ENCODE measurements around the gene PLCD1. TPM values are rescaled to one million over a fixed set of nuclear protein-coding genes. Genes with fewer than 3 reads are reported as not detected.

The PLCD1 gene
- total RNA-seq, 1 donor from 2014 or later = 16.7 TPM

DNA sequence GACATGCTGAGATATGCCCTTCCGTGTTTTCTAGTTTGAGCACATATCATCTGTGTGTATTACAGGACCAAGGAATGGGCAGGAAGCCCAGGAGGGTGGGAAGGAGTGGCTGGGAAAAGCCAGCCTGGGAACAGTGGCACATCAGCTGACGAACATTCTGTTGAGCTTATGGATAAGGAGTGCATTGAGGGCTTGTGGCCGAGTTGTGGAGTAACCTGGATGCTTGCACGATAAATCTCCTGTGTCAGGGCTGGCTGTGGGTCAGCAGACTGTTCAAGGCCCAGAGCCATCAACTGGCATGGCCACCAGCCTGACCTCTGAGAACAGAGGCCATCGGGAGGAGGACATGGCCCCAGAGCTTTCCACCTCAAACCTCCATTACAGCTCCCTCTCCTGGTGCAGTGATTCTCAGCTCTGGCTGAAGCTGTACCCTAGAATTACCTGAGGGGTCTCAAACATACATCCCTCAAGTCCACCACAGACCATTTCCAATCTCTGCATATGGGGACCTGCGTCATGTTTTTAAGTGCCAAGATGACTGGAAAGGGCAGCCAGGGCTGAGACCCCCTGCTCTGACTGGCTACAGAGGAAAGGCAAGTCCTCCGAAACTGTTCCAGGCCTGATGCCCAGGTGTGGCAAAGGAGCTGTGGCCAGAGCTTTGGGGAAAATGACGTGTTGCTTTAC lies 43.7 kb downstream of the PLCD1 start:
- H3K4me3 ChIP-seq (ENCODE audit: insufficient read depth, low read depth, low read length) = no peak overlapping the region
- H4K20me1 ChIP-seq (ENCODE audit: insufficient read depth, low read length) = no peaks in the 10 kb centered on the region
- H3K27ac Mint-ChIP-seq (ENCODE audit: unreplicated experiment) = no peak overlapping the region
- H3K36me3 ChIP-seq (ENCODE audit: insufficient read depth, low read length) = no peaks in the 10 kb centered on the region
- DNase-seq (ENCODE audit: low read depth) (no peak), FAIRE-seq (no peak)
- no peak overlapping the region for H3K9ac ChIP-seq (ENCODE audit: low read length)
- no peak for TF ChIP-seq EZH2 (IDR thresholded peaks at IDR 0.05; ENCODE audit: insufficient read depth, low read length)
- TF ChIP-seq, protein P1, sequence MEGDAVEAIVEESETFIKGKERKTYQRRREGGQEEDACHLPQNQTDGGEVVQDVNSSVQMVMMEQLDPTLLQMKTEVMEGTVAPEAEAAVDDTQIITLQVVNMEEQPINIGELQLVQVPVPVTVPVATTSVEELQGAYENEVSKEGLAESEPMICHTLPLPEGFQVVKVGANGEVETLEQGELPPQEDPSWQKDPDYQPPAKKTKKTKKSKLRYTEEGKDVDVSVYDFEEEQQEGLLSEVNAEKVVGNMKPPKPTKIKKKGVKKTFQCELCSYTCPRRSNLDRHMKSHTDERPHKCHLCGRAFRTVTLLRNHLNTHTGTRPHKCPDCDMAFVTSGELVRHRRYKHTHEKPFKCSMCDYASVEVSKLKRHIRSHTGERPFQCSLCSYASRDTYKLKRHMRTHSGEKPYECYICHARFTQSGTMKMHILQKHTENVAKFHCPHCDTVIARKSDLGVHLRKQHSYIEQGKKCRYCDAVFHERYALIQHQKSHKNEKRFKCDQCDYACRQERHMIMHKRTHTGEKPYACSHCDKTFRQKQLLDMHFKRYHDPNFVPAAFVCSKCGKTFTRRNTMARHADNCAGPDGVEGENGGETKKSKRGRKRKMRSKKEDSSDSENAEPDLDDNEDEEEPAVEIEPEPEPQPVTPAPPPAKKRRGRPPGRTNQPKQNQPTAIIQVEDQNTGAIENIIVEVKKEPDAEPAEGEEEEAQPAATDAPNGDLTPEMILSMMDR (IDR thresholded peaks at IDR 0.05; ENCODE audit: insufficient read depth, low read depth, low read length) = no peak
- H3K27me3 Mint-ChIP-seq (ENCODE audit: low read depth, unreplicated experiment) = peaks cover 16% of the 10 kb centered on the region
- no peak overlapping the region for H2AFZ ChIP-seq (ENCODE audit: low read depth, low read length)
- H3K27ac ChIP-seq (ENCODE audit: low read depth, low read length) = no peak overlapping the region
- no peak overlapping the region for H3K4me3 Mint-ChIP-seq (ENCODE audit: unreplicated experiment)
- peaks cover 5% of the 10 kb centered on the region for H3K4me1 Mint-ChIP-seq (ENCODE audit: low read depth, unreplicated experiment)
- no peaks in the 10 kb centered on the region for H3K4me1 ChIP-seq (ENCODE audit: insufficient read depth, low read length)
- no peak overlapping the region for H3K4me2 ChIP-seq (ENCODE audit: low read length)
- H3K36me3 Mint-ChIP-seq (ENCODE audit: low read depth, unreplicated experiment) = peaks cover 18% of the 10 kb centered on the region
- no peaks in the 10 kb centered on the region for H3K27me3 ChIP-seq (ENCODE audit: insufficient read depth, low read length)
- no peaks in the 10 kb centered on the region for H3K79me2 ChIP-seq (ENCODE audit: insufficient read depth, low read length)
- H3K9me3 ChIP-seq (ENCODE audit: insufficient read depth, low read depth, low read length) = no peaks in the 10 kb centered on the region
- H3K9me3 Mint-ChIP-seq (ENCODE audit: unreplicated experiment) = no peaks in the 10 kb centered on the region

- H3K36me3 Mint-ChIP-seq (ENCODE audit: low read depth, unreplicated experiment) = peaks cover 18% of the 10 kb centered on the region
- Histone ChIP-seq H3K36me3 (ENCODE audit: insufficient read depth, low read length) (no peaks in the 10 kb centered on the region), H3K4me1 (ENCODE audit: insufficient read depth, low read length) (no peaks in the 10 kb centered on the region), H3K79me2 (ENCODE audit: insufficient read depth, low read length) (no peaks in the 10 kb centered on the region), H3K27me3 (ENCODE audit: insufficient read depth, low read length) (no peaks in the 10 kb centered on the region), H2AFZ (ENCODE audit: low read depth, low read length) (no peak overlapping the region), H4K20me1 (ENCODE audit: insufficient read depth, low read length) (no peaks in the 10 kb centered on the region), H3K4me2 (ENCODE audit: low read length) (no peak overlapping the region), H3K4me3 (ENCODE audit: insufficient read depth, low read depth, low read length) (no peak overlapping the region), H3K27ac (ENCODE audit: low read depth, low read length) (no peak overlapping the region), H3K9me3 (ENCODE audit: insufficient read depth, low read depth, low read length) (no peaks in the 10 kb centered on the region), H3K9ac (ENCODE audit: low read length) (no peak overlapping the region)
- no peaks in the 10 kb centered on the region for H3K9me3 Mint-ChIP-seq (ENCODE audit: unreplicated experiment)
- no peak for TF ChIP-seq EZH2 (IDR thresholded peaks at IDR 0.05; ENCODE audit: insufficient read depth, low read length)
- TF ChIP-seq, protein P1 (IDR thresholded peaks at IDR 0.05; ENCODE audit: insufficient read depth, low read depth, low read length) = no peak
- H3K27ac Mint-ChIP-seq (ENCODE audit: unreplicated experiment) = no peak overlapping the region
- no peak for DNase-seq (ENCODE audit: low read depth)
- no peak overlapping the region for H3K4me3 Mint-ChIP-seq (ENCODE audit: unreplicated experiment)
- peaks cover 5% of the 10 kb centered on the region for H3K4me1 Mint-ChIP-seq (ENCODE audit: low read depth, unreplicated experiment)
- H3K27me3 Mint-ChIP-seq (ENCODE audit: low read depth, unreplicated experiment) = peaks cover 6% of the 10 kb centered on the region
- FAIRE-seq = no peak
Measured at GRCh38 chr3:37984596-37984995, 44.8 kb downstream of the PLCD1 start.

DNA sequence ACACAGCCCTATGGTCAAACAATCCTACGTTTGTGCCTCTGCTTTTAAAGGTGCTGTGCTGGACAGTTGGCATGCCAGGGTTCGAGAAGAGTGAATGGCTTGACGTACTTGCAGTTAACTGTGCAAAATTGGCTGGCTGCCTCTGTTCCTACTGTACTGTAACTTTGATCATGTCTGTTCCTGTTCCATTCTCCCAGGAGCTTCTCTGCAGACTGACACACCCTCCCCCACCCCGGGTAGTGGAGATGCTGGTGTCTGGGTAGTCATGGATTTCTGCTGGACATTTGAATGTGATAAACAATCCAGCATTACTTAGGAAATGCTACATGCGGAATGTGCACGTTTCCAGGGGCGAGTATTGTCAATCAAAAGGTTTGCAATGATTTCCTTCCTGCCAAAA lies 45.4 kb downstream of the PLCD1 start:
- H2AFZ ChIP-seq (ENCODE audit: low read depth, low read length) = no peak overlapping the region
- no peak overlapping the region for H3K4me3 Mint-ChIP-seq (ENCODE audit: unreplicated experiment)
- FAIRE-seq (no peak), DNase-seq (ENCODE audit: low read depth) (no peak)
- H3K36me3 Mint-ChIP-seq (ENCODE audit: low read depth, unreplicated experiment) = peaks cover 18% of the 10 kb centered on the region
- H3K4me1 Mint-ChIP-seq (ENCODE audit: low read depth, unreplicated experiment) = peaks cover 5% of the 10 kb centered on the region
- H3K27ac Mint-ChIP-seq (ENCODE audit: unreplicated experiment) = no peak overlapping the region
- no peaks in the 10 kb centered on the region for H3K4me1 ChIP-seq (ENCODE audit: insufficient read depth, low read length)
- H3K27ac ChIP-seq (ENCODE audit: low read depth, low read length) = no peak overlapping the region
- H3K79me2 ChIP-seq (ENCODE audit: insufficient read depth, low read length) = no peaks in the 10 kb centered on the region
- TF ChIP-seq EZH2 (IDR thresholded peaks at IDR 0.05; ENCODE audit: insufficient read depth, low read length) = no peak
- TF ChIP-seq, protein P1 (IDR thresholded peaks at IDR 0.05; ENCODE audit: insufficient read depth, low read depth, low read length) = no peak
- no peak overlapping the region for H3K4me3 ChIP-seq (ENCODE audit: insufficient read depth, low read depth, low read length)
- H3K36me3 ChIP-seq (ENCODE audit: insufficient read depth, low read length) = no peaks in the 10 kb centered on the region
- peaks cover under 1% of the 10 kb centered on the region for H3K27me3 Mint-ChIP-seq (ENCODE audit: low read depth, unreplicated experiment)
- no peak overlapping the region for H3K4me2 ChIP-seq (ENCODE audit: low read length)
- no peaks in the 10 kb centered on the region for H3K9me3 ChIP-seq (ENCODE audit: insufficient read depth, low read depth, low read length)
- no peak overlapping the region for H3K9ac ChIP-seq (ENCODE audit: low read length)
- no peaks in the 10 kb centered on the region for H4K20me1 ChIP-seq (ENCODE audit: insufficient read depth, low read length)
- no peaks in the 10 kb centered on the region for H3K9me3 Mint-ChIP-seq (ENCODE audit: unreplicated experiment)
- H3K27me3 ChIP-seq (ENCODE audit: insufficient read depth, low read length) = no peaks in the 10 kb centered on the region
